Stimulated activated naive CD4-positive, alpha-beta T cell (primary cell): ENCODE data around the gene TMEM131.
"Not testable (repeated sequence)": the region's sequence is repeated elsewhere in the genome, so short reads cannot be mapped to it uniquely, and the experiment has no call there.

Experiments
- DNase-seq, 6 experiments: peaks; one replicate each; lab custom pipeline; 2025; lab: John Stamatoyannopoulos, UW

Gene TMEM131

GRCh38 chr2:97995734-97996624 is at the start of gene TMEM131:
TMEM131 (minus strand) TSS chr2:97995948; CDS start chr2:97995662, 286 bp downstream.
- peak; percentile 86 to 96 (median 92) for DNase-seq

DNA sequence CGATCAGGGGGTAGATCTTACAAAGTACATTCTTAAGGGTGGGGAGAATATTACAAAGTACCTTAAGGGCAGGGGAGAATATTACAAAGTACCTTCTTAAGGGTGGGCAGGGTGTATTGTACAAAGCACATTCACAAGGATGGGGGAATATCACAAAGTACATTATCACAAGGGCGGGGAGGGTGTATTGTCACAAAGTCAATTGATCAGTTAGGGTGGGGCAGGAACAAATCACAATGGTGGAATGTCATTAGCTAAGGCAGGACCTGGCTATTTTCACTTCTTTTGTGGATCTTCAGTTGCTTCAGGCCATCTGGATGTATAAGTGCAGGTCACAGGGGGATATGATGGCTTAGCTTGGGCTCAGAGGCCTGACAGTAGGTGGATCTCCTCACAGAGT is 49.0 kb upstream of the TMEM131 start:
- not testable (repeated sequence) for DNase-seq

GRCh38 chr2:98043101-98043500 is 47.4 kb upstream of the TMEM131 start:
- no peak for DNase-seq

GRCh38 chr2:98040331-98040939 is 44.7 kb upstream of the TMEM131 start:
- DNase-seq = no peak

- no peak for DNase-seq
Measured at GRCh38 chr2:98039085-98039756, 43.5 kb upstream of the TMEM131 start.

- DNase-seq = no peak
Measured at GRCh38 chr2:98037666-98038336, 42.1 kb upstream of the TMEM131 start.

- DNase-seq = no peak
Measured at GRCh38 chr2:98037206-98037605, 41.5 kb upstream of the TMEM131 start.

DNA sequence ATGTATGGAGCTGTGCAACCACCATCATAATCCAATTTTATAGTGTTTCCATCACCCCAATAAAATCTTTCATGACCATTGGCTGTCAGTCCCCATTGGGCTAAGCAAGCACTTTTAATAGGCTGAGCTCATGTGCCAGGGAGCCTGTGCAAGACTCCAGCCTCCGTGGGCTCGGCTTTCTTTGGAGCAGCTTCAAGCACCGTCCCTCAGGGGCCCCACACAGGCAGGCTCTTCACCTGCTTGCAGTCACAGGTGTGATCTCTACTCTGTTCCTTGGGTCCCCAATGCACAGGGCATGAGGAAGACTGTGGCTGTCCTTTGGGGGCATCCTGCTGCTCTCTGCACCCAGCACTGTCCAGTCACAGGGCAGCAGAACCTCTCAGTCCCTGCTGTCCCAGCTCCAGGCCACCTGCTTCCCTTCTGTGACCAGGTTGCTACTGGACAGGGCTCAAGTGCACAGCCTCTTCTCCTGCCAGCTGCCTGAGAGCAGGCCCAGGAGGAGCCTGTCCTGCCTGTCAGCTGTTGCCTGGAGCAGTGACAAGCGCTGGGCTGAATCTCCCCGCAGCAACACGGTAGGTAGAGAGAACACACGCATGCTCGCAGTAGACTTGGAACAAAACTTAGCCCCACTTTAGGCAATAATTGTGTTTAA is 40.7 kb upstream of the TMEM131 start:
- DNase-seq = no peak

GRCh38 chr2:98034745-98035144 is 39.0 kb upstream of the TMEM131 start:
- no peak for DNase-seq

- DNase-seq = no peak
Measured at GRCh38 chr2:98032086-98032485, 36.3 kb upstream of the TMEM131 start.

DNA sequence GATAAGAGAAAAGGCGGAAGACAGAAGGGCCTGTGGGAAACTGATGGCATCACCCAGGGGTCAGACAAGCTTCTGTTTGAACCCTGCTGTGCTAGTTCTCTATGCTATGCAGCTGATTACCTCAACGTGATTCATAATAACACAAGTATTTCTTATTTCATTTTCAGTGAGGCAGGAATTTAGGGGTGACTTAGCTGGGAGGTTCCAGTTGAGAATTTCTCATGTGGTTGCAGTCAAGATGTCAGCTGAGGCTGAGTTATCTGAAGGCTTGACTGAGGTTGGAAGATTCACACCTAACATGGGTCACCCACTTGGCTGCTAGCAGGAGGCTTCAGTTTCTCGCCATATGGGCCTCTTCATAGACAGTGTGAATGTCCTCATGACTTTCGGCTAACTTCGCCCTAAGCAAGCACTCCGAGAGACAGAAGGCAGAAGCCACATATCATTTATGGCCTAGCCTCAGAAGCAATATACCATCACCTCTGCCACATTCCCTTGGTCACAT is 34.0 kb upstream of the TMEM131 start:
- no peak for DNase-seq

GRCh38 chr2:98028931-98029717 is 33.4 kb upstream of the TMEM131 start:
- DNase-seq = no peak

DNA sequence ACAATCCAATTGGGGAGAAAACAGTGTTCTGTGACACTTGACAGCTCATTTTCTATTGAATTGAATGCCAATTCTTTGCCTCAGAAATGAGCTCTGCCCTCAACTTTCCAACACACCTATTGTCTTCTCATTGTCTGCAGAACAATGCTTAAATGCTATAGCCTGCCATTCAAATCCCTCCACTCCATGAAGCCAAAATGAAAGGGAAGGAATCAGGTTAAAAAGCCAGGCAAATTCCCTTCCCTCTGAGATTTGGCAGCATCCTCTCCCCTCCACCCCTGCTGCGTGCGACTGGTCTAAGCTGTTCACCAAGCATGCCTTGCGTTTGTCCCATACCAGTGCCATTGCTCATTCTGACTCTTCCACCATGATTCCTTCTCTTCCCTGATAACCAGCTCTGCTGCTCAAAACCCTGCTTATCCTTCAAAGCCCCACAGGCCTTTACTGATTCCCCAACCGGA is 32.4 kb upstream of the TMEM131 start:
- no peak for DNase-seq

DNA sequence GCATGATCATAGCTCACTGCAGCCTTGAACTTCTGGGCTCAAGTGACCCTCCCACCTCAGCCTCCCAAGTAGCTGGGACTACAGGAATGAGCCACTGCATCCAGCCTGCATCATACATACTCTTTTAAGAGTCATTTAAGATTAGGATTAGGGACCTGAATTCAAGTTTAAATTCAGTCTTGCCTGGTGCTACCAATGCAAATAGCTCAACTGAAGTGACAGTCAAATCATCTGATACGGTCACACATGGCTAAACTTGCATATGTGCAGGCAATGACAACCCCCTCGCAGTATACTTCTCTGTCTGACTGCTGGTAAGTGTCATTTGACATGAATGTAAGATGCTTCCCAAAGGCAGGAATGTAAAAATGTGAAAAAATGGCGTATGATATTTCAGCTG is 31.8 kb upstream of the TMEM131 start:
- DNase-seq = no peak

DNA sequence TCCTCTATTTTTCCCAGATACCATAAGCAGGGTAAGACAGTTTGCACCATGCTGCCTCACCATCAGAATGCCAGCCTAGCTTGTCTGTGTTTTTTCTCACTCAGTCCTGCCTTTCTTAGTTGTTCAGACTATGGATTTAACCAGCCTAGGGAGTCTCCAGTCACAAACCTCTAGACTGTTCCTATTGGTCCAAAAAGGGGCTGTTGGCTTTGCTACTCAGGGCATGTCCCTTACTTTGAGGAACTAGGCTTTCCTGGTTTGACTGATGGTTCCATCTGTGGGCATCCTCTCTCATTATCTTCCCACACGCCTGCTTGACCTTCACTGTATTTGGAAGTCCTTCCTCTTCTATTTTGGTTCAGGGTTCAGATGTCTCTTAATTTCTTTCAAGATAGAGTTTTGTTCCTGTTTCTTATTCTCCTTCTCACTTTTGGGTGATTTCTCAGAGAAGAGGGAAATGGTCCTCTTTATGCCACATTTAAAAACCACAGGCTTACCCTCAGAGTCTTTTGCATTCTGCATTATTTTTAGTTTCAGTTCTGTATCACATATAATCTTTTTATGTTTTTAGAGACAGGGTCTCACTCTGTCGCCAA is 31.3 kb upstream of the TMEM131 start:
- no peak for DNase-seq

DNA sequence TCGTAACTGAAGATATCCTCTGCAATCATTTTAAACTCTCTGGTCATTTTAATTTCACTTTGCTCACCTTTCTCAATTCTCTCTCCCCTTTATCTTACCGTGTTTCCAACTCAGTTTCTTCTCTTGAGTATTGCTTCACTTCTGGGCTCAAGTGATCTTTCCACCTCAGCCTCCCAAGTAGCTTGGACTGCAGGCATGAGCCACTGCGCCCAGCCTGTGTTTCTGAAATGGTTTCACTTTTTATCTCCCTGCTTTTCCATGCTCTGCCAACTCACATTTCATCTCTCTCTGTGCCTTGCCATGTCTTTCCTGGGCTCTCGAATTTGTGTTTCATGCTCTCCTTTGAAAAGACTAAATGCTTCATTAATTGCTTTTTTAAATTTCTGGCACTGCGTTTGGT is 30.5 kb upstream of the TMEM131 start:
- DNase-seq = no peak

DNA sequence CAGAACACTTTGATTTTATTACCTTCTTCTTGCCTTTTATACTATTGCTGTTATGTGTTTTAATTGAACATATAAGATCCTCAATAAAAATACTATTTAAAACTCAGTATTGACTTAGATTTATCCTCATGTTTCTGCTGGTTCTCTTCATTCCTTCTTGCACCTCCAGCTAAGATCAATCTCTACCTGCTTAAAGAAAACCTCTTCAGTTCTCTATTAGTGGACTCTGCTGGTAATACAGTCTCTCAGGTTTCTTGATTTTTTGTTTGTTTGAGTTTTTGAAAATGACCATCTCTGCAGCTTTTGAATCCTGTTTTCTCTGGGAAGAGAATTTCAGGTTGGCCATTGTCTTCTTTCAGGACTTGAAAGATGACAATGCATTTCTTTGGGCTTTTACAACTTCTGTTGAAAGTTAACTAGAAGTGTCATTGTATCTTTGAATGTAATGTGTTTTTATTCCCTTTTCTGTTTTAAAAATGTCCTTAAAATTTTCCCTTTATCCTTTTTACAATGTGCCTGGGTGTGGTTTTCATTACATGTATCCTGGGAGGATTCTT is 29.8 kb upstream of the TMEM131 start:
- DNase-seq = no peak

DNA sequence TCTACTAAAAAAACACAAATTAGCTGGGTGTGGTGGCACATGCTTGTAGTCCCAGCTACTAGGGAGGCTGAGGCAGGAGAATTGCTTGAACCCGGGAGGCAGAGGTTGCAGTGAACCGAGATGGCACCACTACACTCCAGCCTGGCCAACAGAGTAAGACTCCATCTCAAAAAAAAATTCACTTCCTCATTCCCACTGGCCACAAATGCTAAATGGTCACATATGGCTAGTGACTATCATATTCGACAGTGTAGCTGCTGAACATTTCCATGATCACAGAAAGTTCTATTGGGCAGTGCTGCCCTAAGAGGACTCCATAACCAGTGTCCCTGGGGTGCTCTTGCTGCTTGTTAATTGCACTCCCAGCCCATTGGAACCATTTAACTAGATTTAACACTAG is 26.3 kb upstream of the TMEM131 start:
- not testable (repeated sequence) for DNase-seq

DNA sequence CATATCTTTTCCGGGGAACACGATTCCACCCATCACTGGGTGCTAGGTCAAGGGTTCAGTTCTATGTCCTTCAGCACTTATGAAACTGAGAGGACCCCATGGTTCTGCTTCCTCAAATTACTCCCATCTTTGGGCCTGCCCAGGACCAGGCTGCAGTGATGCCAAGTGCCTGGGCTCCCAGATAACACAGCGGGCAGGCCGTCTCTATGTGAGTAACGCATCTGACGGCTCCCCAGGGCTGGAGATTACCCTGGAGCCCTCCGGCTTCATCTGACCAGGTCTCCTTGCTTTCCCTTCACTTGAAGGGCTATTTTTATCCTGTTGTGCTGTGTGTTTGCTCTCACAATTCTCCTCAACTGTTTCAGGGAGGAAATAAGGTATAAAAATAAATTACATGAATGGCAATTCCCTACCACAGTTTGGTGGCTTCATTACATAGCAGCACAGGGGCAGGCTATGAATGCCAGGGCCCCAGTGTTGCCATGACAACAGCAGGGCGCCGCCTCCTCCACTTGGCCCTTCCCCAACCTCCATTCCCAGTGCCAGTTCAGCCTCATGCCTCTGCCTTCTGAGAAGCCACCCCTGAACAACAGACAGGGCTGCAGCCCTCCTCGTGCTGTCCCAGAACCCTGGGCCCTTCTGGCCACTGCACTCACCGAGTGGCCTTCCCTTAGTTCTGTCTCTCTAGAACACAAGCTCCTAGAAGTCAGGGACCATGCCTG is 25.4 kb upstream of the TMEM131 start:
- no peak for DNase-seq
